ENCODE results near the gene NR2F1-AS1.

DNA sequence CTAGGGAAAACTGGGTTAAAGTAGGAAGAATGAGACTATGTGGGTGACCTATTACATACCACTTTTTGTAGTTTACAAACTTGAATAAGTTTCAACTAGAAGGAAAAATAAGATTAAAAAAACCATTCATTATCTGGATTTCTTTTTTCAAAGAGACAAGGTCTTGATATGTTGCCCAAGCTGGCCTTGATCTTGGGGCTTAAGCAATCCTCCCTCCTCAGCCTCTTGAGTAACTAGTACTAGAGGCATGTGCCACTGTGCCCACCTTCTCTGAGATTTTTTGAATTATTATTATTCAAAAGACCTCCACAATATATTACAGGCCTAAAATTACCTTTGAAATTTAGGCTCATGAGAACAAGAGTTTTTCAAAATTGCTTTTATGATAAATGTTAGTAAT lies 63.2 kb downstream of the NR2F1-AS1 start:
- TF ChIP-seq, protein P1, sequence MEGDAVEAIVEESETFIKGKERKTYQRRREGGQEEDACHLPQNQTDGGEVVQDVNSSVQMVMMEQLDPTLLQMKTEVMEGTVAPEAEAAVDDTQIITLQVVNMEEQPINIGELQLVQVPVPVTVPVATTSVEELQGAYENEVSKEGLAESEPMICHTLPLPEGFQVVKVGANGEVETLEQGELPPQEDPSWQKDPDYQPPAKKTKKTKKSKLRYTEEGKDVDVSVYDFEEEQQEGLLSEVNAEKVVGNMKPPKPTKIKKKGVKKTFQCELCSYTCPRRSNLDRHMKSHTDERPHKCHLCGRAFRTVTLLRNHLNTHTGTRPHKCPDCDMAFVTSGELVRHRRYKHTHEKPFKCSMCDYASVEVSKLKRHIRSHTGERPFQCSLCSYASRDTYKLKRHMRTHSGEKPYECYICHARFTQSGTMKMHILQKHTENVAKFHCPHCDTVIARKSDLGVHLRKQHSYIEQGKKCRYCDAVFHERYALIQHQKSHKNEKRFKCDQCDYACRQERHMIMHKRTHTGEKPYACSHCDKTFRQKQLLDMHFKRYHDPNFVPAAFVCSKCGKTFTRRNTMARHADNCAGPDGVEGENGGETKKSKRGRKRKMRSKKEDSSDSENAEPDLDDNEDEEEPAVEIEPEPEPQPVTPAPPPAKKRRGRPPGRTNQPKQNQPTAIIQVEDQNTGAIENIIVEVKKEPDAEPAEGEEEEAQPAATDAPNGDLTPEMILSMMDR (IDR thresholded peaks at IDR 0.05) = no peak
- TF ChIP-seq POLR2AphosphoS5 (IDR thresholded peaks at IDR 0.05; ENCODE audit: low read depth, low read length) (no peak), SIN3A (IDR thresholded peaks at IDR 0.05; ENCODE audit: borderline replicate concordance, insufficient read depth, low read depth, low read length) (no peak)

All from Panc1 (cell line).